Stimulated activated CD4-positive, alpha-beta T cell treated with anti-CD3 and anti-CD28 coated beads, Interleukin-2, amount 100 ng/mL, for 24 hours (primary cell): ENCODE data around the gene RNF19B.

Experiments
- DNase-seq, 2 donors: peaks; one replicate each; pipeline ENCODE4 v3.0.0-alpha.2; 2020

The RNF19B gene

DNA sequence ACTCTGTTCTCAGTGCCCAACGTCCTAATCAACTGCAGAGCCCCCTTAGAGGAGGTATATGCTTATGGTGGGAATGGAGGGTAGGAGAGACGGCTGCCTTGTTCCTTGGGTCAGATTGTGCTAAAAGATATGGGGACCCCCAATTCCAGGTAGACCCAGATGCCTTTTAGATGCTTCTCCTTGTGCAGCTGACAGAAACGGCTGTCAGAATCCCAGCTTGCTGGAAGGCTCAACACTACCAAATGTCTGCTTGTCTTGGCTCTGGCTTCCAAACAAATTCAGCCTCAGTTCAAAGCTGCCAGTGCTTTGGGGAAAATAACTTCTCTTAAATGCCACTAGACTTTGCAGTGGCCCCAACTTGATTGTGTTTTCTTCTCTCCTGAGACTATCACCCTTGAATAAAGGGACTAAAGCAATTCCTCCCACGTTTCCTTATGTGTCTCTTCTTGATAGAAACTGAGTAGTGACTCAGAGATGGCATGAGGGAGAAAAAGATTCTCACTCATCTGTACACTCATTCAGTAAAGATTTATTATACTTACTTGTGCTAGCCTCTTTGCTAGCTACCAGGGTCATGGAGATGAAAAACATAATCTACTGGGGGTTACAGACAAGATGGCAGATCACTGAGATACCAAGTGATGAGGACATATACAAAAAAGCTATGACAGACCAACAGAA is 3.4 kb upstream of the RNF19B start:
- no peak for DNase-seq

DNA sequence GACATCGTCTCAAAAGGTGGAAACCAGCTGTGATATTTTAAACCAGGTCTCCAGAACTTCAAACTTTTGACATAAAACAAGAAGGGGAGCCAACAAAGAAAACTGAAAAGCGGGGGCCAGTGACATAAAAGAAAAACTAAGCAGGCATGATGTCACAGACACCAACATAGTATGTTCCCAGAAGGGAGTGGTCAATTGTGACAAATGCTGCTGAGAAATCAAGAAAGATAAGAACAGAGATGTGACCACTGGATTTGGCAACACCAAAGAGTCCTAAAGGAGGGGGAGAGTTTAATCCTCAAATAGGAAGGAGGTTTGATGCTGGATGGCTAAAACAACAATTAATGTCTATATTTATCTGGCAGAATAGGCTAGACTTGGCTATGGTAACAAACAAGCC is 2.3 kb upstream of the RNF19B start:
- no peak for DNase-seq

DNA sequence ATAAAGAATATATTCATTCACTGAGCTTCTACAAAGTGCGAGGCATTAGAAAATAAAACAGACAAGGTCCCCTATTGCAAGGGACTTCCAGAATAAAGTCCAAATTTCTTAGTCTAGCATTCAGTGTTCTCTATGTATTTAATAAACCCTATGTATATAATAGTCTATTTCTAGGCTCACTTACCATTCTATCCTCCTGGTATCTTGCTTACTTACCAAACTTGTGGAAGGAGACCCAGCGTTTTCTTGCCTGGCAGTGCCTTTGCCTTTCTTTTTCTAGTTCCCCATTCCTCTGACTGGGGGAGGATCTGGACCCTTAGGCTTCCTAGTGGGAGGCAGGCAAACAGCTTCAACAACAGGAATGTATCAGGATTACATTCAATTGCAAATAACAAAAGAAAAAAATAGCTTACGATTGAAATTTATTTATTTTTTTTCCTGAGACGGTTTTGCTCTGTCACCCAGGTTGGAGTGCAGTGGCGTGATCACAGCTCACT is 690 bp upstream of the RNF19B start:
- DNase-seq, result no peak

DNA sequence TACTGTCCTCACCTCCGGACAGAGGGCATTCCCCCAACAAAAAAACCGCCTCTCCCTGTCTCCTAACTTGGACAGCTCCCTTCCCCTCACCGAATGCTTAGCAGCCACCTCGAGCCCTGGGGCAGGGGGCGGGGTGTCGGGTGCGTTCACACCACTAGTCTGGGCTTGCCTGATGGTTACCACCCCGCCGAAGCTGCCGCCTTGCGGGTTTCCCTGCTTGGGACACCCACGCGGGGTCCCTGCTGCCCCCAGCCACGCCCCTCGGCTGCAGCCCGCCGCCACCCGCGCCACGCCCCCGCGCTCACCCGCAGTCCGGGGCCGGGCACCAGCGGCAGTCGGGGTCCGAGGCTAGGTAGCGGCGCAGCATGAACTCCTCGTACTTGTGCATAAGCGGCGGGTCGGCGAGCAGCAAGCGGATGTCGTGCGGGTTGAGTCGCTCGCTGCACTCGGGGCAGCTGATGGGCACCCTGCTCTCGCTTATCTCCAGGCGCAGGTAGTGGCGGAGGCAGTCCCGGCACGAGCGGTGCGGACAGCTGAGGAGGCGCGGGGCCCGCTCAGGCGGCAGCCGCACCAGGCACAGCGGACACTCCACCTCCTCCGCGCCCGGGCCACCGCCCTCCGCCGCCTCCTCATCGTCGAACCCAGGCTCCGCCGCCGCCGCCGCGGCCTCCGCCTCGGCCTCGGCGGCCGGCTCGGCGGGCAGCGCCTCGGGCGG is 706 bp downstream of the RNF19B start:
- DNase-seq, result peak; percentile 70 to 72

DNA sequence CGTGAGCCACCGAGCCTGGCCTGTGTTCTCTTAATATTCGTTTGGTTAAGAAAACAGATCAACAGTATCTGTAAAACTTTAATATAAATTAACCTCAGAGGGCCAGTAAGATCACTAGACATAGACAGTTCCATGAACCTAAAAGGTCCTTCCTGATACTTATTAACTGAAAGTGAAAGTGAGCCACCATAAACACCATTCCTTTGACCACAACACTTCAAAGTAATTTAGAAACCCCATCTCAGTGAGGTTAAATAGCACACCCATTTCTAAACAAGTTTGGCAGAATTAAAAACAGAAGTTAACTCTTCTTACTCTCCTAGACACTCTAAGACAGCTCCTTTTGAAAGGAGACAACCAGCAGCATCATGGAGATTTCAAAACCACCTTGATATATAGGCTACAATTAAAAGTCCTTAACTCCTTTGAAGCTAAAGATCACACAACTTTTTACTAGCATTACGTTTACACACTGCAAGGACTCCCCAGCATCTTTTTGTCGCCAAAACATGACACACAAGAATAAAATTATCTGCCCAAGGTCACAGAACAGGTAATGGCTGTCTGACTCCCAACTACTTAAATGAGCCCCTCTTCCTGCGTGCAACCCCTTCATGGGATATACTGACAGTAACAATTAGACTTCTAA is 2.2 kb downstream of the RNF19B start:
- no peak for DNase-seq

DNA sequence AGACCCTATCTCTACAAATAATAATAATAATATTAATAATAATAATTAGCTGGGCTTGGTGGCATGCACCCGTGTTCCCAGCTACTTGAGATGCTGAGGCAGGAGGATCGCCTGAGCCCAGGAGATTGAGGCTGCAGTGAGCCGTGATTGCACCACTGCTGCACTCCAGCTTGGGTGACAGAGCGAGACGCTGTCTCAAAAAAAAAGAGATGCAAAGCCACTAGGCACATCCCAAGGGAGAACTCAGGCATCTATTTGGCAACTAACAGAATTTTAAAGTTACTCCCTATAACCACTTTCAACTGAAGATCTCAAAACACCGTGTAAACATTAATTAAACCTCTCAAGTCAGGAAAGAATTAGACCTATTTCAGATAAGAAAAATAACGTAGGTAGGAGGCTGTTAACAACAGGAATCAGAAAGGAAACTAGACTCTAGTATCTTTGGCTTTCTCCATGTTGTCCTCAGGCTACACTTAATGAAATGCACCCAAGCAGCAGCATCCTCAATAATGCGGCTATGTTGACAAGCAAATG is 3.7 kb downstream of the RNF19B start:
- no peak for DNase-seq

DNA sequence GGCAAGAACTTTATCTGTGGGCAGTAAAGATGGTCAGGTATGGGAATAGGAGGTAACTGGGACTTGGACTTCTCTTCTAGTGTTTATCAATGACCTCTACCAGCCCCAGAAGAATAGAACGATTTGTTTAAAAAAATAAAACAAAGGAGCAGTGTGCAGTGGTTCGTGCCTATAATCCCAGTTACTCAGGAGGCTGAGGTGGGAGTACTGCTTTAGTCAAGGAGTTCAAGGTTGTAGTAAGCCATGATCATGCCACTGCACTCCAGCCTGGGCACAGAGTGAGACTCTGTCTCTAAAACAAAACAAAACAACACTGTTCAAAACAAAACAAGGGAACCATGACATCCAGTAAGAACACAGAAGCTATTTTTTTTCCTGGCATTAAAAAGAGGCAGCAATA is 4.3 kb downstream of the RNF19B start:
- DNase-seq, result no peak

DNA sequence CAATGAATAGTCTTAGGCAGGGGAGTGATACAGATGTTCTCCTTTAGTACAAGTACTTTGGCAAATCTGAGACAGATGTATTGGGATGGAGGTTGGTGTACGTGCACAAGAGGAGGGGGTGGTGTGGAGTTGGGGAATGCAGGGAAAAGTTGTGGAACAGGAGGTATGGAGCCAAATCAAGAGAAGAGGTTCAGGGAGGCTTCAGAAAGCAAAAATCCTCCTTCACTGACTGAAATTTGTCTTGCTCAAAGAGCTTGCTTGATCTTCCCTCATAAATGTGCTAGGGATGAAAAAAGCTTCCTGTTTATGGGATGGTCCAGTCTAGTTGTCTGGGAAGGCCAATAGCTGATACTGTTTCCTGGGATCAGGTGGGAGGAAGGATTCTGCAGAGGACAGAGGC is 5.8 kb downstream of the RNF19B start:
- no peak for DNase-seq

DNA sequence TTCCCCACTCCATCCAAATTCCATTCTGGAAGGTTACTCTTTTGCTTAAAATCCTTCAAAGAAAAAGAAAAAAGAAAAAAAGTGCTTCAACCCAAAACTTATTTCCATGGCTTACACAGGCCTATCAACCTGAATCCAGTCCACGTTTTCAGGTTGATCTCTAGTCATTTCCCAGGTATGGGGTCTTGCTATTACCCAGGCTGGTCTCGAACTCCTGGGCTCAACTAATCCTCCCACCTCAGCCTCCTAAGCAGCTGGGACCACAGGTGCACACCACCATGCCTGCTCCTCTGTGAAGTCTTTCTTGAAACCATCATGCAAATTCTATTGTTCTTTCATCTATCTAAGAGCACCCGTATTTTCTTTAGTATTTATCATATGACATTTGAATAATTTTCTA is 7.6 kb downstream of the RNF19B start:
- no peak for DNase-seq

DNA sequence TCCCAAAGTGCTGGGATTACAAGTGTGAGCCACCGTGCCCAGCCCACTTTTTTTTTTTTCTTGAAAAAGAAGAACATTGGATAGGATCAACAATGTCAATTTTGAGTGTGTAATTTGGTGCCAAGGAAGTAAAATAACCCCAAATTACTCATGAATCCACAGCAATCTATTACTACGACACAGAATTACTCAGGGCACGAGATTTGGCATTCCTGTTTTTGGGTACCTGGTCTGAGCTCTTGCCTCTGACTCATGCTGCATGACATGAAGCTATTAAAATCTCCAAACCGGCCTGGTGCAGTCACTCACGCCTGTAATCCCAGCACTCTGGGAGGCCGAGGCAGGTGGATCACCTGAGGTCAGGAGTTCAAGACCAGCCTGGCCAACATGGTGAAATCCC is 10.4 kb downstream of the RNF19B start:
- no peak for DNase-seq

DNA sequence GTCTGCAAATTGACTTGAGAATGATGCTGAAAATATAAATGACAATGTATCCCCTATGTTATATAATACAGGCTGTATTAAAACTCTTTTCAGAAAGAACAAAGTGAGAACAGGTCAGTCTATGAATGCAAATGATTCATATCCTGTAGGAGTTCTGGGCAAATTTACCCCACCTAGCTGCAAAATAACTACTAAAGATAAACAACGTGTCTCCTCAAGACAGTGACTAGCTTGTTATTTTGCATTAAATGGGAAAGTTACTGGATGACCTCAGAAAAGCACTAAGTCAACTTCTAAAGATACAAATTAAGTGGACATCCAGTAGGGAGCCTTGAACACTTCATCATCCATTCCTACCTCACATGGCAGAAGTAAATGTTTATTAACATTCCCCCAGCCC is 11.1 kb downstream of the RNF19B start:
- DNase-seq, result no peak

DNA sequence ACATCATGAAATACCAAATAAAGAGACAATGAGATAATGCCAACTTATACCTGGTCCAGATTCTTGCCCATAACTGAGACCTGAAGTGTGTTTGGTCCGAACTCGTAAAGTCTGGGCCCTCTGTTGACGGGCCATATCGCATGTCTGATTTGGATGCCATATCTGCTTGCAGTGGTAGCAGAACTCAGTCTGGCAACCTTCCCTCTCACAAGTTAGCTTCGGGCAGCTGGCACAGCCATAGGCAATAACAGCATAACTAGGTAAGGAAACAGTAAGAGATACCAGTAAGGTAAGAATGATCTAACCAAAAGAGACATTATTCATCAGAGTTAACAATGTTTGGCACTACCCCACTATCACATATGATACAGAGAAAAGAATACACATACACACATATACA is 15.1 kb downstream of the RNF19B start:
- no peak for DNase-seq

DNA sequence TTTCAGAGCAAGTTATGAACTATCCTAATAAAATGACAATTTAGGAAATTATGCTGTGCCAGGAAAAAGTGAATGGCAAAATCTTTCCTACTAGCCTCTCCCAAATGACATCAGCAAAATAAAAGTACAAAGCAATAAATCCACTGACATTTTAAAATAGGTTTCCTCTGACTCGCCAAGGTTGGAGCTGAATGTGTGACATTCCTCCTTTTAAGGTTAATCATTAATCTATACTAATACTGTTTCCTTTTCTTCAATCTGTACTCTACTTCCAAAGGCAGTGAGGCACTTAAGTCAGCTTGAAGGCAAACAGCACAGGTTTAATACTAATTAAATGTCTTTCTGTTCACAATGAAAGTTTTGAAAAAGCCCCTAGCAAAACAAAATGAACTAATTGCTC is 15.7 kb downstream of the RNF19B start:
- no peak for DNase-seq

DNA sequence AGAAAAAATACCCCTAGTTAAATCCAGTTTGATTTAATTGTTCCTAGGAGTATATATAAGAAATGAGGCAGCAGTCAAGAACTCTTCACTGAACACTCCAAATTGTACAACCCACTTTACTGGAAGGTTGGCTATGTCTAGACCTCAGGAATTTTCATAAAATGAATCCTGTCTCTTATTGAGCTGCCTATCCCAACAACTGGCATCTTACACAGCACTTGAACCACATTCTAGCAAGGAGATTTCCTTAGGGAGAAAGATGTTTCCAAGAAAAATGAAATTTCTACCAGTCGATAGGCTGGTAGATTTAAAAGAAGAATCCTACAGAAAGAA is 16.3 kb downstream of the RNF19B start:
- no peak for DNase-seq

DNA sequence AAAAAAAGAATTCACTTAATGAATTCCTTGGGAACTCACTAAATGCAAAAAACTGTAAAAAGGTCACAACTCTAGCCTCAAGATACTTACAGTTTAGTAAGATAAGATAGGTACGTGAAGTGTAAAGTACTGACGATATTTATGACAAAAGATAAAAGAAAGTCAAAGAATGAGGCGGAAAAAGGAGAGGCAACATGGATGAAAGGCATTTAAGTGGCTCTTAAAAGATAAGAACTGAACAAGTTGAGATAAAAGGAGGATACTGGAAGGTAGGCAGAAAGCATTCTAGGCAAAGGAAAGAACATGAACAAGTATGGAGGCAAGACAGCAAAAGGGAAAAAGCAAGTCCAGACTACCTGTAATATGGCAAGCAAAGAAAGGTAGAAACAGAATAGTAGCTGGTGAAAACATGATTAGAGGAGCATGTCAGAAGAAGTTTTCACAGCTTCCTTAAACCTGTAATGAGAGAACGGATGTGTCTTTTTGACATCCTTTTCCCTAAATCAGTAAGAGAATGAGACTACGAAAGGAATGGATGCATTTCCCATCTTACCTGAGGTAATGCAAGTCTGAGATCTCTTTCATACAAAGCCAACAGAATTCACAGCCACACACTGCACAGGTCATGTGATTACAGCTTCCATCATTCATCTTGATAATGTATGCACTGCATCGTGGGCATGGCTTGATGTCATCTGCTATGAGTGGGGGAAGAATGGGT is 16.8 kb downstream of the RNF19B start:
- no peak for DNase-seq

DNA sequence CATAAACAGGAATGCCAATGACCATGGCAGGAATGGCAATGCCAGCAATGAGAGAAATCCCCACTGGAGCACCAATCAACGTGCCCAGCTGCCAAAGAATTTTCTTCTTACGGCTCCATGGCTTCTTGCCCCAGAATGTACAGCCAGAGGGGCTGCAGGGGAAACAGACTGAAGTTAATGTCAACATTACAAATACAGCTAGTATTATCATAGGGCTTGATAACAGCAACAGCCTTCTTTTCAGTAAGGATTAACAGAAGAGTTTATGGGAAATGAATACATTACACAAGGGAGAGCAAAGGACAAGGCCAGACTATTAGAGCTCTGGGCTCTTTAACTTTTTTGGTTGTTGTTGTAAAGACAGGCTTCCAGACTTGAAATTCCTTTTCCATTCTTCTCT is 18.2 kb downstream of the RNF19B start:
- DNase-seq, result no peak

DNA sequence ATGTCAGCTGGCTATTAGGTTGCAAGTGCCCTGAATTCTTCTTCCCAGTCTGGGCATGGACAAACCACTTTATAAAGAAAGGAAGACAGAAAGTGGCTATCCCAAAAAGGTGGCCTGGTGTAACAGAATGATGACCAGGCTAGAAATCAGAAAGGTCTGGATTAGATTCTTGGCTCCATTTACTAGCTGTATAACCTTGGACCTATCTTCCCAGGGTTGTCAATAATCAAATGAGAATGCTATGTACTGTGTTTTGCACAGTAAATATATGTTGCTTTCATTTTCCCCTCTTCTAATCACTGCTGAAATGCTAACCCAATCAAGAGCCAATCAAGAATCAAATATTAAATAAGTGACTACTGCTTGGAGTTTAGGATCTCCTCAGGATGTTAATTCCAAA is 20.4 kb downstream of the RNF19B start:
- no peak for DNase-seq

DNA sequence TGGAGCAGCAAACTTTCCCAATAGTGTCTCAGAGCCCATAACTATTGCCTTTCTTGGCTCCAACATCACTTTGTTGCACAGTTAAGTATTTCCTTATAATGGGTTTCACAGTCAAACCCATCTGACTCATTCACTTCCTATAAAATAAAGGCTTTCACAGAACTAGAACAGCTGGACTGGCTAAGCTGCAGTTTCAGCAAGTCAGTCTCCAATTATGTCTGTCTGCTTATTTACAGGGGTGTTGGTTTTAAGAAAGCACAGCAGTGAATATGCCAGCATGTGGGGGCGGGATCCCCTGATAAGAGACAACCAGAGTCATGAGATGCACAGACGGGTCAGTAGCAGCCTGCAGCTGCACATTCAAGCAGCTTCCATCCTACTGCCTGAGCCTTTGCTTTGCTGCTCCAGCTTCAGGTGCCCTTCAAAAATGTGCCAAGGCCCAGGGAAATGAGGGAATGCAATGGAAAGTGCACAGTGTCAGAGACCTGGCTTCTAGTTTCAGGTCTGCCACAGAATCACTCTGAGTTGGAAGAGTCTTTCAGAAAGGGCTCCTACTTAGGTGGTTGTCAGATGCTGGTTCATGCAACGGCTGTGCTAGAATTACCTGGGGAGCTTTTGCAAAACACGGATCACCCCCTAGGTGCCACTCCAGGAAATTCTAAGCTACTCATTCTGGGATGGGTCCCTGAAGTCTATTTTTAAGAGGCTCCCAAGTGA is 24.8 kb downstream of the RNF19B start:
- DNase-seq, result no peak

DNA sequence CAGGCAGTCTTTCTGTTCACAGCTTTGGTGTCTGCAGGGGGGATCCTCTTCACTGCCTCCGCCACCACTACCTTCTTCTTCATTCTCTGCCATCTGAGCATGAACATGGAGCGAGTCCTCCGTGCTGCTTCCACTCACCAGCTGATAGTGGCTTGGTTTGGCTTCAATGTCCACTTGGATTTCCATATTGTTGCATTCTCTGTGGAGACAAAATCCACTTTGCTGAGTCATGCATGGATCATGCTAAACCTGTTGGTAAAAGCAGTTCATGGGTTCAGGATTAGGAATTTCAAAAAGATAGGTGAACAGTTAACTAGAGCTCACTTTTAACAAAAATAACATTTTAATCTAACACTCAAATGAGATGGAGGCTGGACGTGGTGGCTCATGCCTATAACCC is 27.5 kb downstream of the RNF19B start:
- DNase-seq, result no peak

DNA sequence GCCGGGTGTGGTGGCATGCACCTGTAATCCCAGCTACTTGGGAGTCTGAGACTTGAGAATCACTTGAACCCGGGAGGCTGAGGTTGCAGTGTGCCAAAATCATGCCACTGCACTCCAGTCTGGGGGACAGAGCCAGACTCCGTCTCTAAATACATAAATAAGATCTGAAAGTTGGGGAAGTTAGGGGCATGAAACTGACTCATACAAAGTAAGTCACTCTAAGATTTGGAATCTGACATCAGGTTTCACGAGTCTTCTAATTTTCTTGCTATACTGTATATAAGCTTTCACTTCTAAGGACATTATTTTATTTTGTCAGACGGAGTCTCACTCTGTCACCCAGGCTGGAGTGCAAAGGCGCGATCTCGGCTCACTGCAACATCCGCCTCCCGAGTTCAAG is 30.1 kb downstream of the RNF19B start:
- no peak for DNase-seq

DNA sequence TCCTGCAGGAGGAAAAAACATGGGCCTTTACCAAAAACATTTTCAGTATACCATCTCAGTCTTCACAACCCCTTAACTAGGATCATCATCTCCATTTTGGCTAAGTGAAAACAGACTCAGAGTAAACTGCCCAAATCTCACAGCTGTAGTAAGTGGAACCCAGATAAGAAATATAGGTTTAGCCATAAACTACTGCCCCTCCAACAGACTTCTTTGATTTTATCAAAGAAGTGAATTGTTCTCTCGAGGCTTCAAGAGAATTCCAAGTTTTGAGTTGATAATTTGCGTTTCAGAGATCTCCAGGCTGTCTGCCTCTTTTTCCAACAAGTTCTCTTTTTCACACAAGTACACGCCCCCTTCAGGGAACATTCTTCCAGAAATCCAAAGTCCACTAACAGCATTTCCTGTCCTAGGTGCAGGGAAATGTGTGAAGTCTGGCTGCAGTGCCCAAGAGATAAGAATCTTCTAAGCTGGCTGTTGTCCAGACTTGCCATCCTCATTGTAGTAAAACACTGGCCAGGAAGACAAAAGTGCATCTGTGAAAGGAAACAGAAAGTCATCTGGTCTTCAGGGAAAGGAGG is 30.8 kb downstream of the RNF19B start:
- no peak for DNase-seq

DNA sequence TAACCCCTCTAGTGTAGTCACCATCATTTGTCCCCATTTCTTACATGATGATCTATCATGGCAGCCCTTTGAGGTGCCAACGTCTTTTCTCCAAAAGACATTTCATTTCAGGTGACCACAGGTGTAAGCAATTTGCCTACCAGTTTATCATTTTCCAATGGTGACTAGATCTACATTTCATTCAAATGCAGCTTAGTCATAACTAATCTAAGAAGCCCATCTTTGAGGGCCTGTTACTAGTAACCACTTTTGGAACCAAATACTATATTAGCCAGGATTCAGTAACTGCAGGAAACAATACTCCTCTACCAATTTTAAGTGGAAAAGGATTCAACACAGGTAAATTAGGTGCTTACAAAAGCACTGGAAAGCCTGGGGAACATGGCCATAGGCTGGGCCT is 32.8 kb downstream of the RNF19B start:
- DNase-seq, result no peak
